OCI-LY1 (cell line): ENCODE measurements around the gene KATNIP.
A peak's percentile ranks its signal among the peaks of the same experiment; 100 is the strongest.

ENCODE experiments used
- H2AFZ ChIP-seq: fragments of 200-600 bp; sonication (generic), shearing (Covaris generic); 2 replicates; pipeline ENCODE4 v1.6.0; 2014; ENCODE audit warnings: antibody characterized with exemption, mild to moderate bottlenecking, low read length
- H3F3A ChIP-seq: fragments of 200-600 bp; sonication (generic), shearing (Covaris generic); 2 replicates; pipeline ENCODE4 v1.6.0; 2014; ENCODE audit warnings: mild to moderate bottlenecking, antibody characterized with exemption, low read length, moderate library complexity; ENCODE audit not compliant: insufficient read depth
- H3K27ac ChIP-seq: fragments of 200-600 bp; sonication (generic); 2 replicates; pipeline ENCODE4 v1.5.1; 2014; ENCODE audit warnings: low read length, mixed run types, mild to moderate bottlenecking, low read depth; ENCODE audit not compliant: poor library complexity, severe bottlenecking
- H3K27me3 ChIP-seq: fragments of 200-600 bp; sonication (generic); 2 replicates; pipeline ENCODE4 v1.6.0; 2014; ENCODE audit warnings: antibody characterized with exemption, mild to moderate bottlenecking, low read length, moderate library complexity; ENCODE audit not compliant: insufficient read depth
- H3K36me3 ChIP-seq: fragments of 200-600 bp; sonication (generic); 2 replicates; pipeline ENCODE4 v1.6.1; 2014; ENCODE audit warnings: mild to moderate bottlenecking, antibody characterized with exemption, low read length, moderate library complexity, mixed read lengths; ENCODE audit not compliant: insufficient read depth
- H3K4me1 ChIP-seq: fragments of 200-600 bp; sonication (generic); 2 replicates; pipeline ENCODE4 v1.5.1; 2014; ENCODE audit warnings: mild to moderate bottlenecking, low read length, moderate library complexity; ENCODE audit not compliant: insufficient read depth, severe bottlenecking
- H3K4me2 ChIP-seq: fragments of 200-600 bp; sonication (generic), shearing (Covaris generic); 2 replicates; pipeline ENCODE4 v1.6.1; 2014; ENCODE audit warnings: low read length
- H3K4me3 ChIP-seq: fragments of 200-600 bp; sonication (generic); 2 replicates; pipeline ENCODE4 v1.5.1; 2014; ENCODE audit warnings: low read length, low read depth, mild to moderate bottlenecking, mixed read lengths; ENCODE audit not compliant: poor library complexity, severe bottlenecking
- H3K79me2 ChIP-seq: fragments of 200-600 bp; shearing (Covaris generic); 2 replicates; pipeline ENCODE4 v1.6.1; 2016; ENCODE audit warnings: mixed run types, low read length, mixed read lengths; ENCODE audit not compliant: insufficient read depth
- H3K9ac ChIP-seq: fragments of 200-600 bp; sonication (generic), shearing (Covaris generic); 2 replicates; pipeline ENCODE4 v1.6.1; 2014; ENCODE audit warnings: mild to moderate bottlenecking, low read length, mixed read lengths
- H3K9me2 ChIP-seq: fragments of 200-600 bp; sonication (generic), shearing (Covaris generic); 2 replicates; pipeline ENCODE4 v1.6.1; 2014; ENCODE audit warnings: low read depth, mild to moderate bottlenecking, low read length, mixed read lengths
- H3K9me3 ChIP-seq: fragments of 200-600 bp; shearing (Covaris generic); 2 replicates; pipeline ENCODE4 v1.6.1; 2014; ENCODE audit warnings: low read length, mixed read lengths
- H4K20me1 ChIP-seq: fragments of 200-600 bp; sonication (generic), shearing (Covaris generic); 2 replicates; pipeline ENCODE4 v1.6.0; 2016; ENCODE audit warnings: mild to moderate bottlenecking, low read length; ENCODE audit not compliant: insufficient read depth
- CTCF ChIP-seq: fragments of 200-600 bp; sonication (generic), shearing (Covaris generic); IDR thresholded peaks from 2 replicates; pipeline ENCODE4 v1.5.1; 2017; ENCODE audit warnings: mild to moderate bottlenecking, antibody characterized with exemption, low read length, moderate library complexity, mixed read lengths
- EZH2 ChIP-seq: fragments of 200-600 bp; sonication (generic), shearing (Covaris generic); IDR thresholded peaks from 2 replicates; pipeline ENCODE4 v1.8.0; 2017; ENCODE audit warnings: borderline replicate concordance, mixed run types, mild to moderate bottlenecking, antibody characterized with exemption, low read length, moderate library complexity, mixed read lengths

KATNIP gene

GRCh38 chr16:27511657-27512448 lies 38.1 kb upstream of the KATNIP start:
- no peak overlapping the region for H2AFZ ChIP-seq
- no peaks in the 10 kb centered on the region for H4K20me1 ChIP-seq
- H3K9ac ChIP-seq, result no peak overlapping the region
- no peaks in the 10 kb centered on the region for H3K9me2 ChIP-seq
- H3F3A ChIP-seq, result no peaks in the 10 kb centered on the region
- no peaks in the 10 kb centered on the region for H3K9me3 ChIP-seq
- no peaks in the 10 kb centered on the region for H3K4me1 ChIP-seq
- H3K79me2 ChIP-seq, result no peaks in the 10 kb centered on the region
- TF ChIP-seq CTCF, result no peak
- TF ChIP-seq EZH2, result no peak
- H3K36me3 ChIP-seq, result peaks cover 58% of the 10 kb centered on the region
- H3K27ac ChIP-seq, result no peak overlapping the region
- no peak overlapping the region for H3K4me3 ChIP-seq
- no peaks in the 10 kb centered on the region for H3K27me3 ChIP-seq
- H3K4me2 ChIP-seq, result no peak overlapping the region

GRCh38 chr16:27514806-27515205 lies 35.1 kb upstream of the KATNIP start:
- H3K9me3 ChIP-seq, result no peaks in the 10 kb centered on the region
- no peak overlapping the region for H3K4me3 ChIP-seq
- H4K20me1 ChIP-seq, result no peaks in the 10 kb centered on the region
- H3K9ac ChIP-seq, result no peak overlapping the region
- H3F3A ChIP-seq, result no peaks in the 10 kb centered on the region
- no peaks in the 10 kb centered on the region for H3K27me3 ChIP-seq
- no peaks in the 10 kb centered on the region for H3K4me1 ChIP-seq
- H3K27ac ChIP-seq, result no peak overlapping the region
- TF ChIP-seq EZH2, result no peak
- TF ChIP-seq CTCF, result no peak
- no peak overlapping the region for H2AFZ ChIP-seq
- H3K36me3 ChIP-seq, result peaks cover 48% of the 10 kb centered on the region
- H3K4me2 ChIP-seq, result no peak overlapping the region
- H3K9me2 ChIP-seq, result no peaks in the 10 kb centered on the region
- no peaks in the 10 kb centered on the region for H3K79me2 ChIP-seq

- Histone ChIP-seq H3K36me3 (peaks cover 40% of the 10 kb centered on the region), H3K9me2 (no peaks in the 10 kb centered on the region), H3K4me2 (no peak overlapping the region), H3K27ac (no peak overlapping the region), H2AFZ (no peak overlapping the region), H3K79me2 (no peaks in the 10 kb centered on the region), H4K20me1 (no peaks in the 10 kb centered on the region), H3K4me3 (no peak overlapping the region), H3K9ac (no peak overlapping the region), H3K9me3 (no peaks in the 10 kb centered on the region), H3F3A (no peaks in the 10 kb centered on the region), H3K4me1 (no peaks in the 10 kb centered on the region), H3K27me3 (no peaks in the 10 kb centered on the region)
- TF ChIP-seq CTCF (peak; percentile 84), EZH2 (no peak)
Measured at GRCh38 chr16:27515874-27516353, 34.0 kb upstream of the KATNIP start.
